Inflammatory macrophage treated with lipopolysaccharide for 1 hour (primary cell): ENCODE data around the gene SF3B5.
"Not testable (repeated sequence)": the region's sequence is repeated elsewhere in the genome, so short reads cannot be mapped to it uniquely, and the experiment has no call there.

Experiments used
- DNase-seq, 2 donors: peaks; one replicate each; pipeline ENCODE4 v3.0.0-alpha.2; 2020 to 2022

Gene SF3B5

GRCh38 chr6:144095134-144096002 is at the start of gene SF3B5:
Gene SF3B5, minus strand, starts transcription at chr6:144095573. Its CDS starts 76 bp downstream, at chr6:144095497.
- DNase-seq, result peak; percentile 99 to 100

DNA sequence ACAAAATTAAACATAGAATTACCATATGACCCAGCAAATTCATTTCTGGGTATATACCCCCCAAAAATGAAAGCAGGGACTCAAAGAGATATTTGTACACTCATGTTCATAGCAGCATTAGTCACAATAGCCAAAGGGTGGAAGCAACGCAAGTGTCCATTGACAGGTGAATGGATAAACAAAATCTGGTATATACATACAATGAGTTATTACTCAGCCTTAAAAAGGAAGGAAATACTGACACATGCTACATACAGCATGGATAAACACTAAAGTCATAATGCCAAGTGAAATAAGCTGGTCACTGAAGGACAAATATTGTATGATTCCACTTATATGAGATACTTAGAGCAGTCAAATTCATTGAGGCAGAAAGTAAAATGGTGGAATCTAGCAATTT is 49.6 kb upstream of the SF3B5 start:
- no peak for DNase-seq

DNA sequence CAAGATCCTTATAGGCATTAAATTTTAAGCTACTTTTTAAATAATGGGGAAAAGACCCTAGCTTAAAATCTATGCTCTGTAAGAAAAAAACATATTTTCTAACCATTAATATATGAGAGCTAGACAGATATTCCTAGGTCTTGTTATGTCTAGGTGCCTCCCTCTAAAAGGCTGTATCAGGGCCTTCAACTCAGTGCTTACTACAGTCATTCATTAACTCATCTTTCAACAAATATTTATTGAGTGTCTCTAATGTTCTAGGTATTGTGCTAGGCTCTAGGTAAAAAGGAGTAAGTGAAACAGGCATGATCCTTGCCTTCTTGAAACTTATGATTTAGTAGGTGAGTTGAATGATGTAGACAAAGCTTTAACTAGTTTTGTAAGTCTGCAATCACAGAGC is 48.5 kb upstream of the SF3B5 start:
- no peak for DNase-seq

DNA sequence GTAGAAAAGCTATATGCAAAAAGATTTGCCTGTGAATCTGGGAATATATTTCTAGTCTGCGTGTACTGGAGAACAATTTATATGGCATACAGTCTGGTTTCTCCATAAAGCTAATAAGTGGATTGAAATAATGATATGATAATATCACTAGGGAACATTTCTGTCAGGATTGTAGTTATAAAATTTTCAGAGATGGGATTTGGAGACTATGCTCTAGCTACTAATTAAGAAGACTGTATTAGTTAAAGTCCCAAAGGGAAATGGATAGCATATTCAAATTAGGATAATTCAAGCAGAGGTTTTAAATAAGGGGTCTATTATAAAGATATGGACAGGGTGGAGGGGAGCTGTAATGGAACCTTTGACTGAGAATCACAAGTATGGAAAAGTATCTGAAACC is 47.7 kb upstream of the SF3B5 start:
- no peak for DNase-seq

DNA sequence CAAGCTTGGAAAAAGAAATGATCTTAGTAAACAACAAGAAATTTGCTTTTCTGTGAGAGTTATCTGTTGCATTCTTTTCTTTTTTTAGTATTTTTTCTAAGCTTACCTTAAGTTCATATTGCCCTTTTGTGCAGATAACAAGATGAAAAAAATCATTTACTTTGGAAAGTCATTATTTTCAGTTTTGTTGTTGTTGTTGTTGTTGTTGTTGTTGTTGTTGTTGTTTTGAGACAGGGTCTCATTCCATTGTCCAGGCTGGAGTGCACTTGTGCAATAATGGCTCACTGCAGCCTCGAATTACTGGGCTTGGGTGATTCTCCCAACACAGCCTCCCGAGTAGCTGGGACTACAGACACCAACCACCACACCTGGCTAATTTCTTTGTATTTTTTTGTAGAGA is 46.1 kb upstream of the SF3B5 start:
- no peak for DNase-seq

GRCh38 chr6:144140867-144141266 is 45.5 kb upstream of the SF3B5 start:
- peak; percentile 40 to 60 for DNase-seq

GRCh38 chr6:144139817-144140216 is 44.4 kb upstream of the SF3B5 start:
- DNase-seq, result no peak

- no peak for DNase-seq
Measured at GRCh38 chr6:144138542-144138941, 43.2 kb upstream of the SF3B5 start.

- no peak for DNase-seq
Measured at GRCh38 chr6:144134737-144135136, 39.4 kb upstream of the SF3B5 start.

- DNase-seq, result no peak
Measured at GRCh38 chr6:144134176-144134575, 38.8 kb upstream of the SF3B5 start.

- DNase-seq, result no peak
Measured at GRCh38 chr6:144133225-144133821, 38.0 kb upstream of the SF3B5 start.

DNA sequence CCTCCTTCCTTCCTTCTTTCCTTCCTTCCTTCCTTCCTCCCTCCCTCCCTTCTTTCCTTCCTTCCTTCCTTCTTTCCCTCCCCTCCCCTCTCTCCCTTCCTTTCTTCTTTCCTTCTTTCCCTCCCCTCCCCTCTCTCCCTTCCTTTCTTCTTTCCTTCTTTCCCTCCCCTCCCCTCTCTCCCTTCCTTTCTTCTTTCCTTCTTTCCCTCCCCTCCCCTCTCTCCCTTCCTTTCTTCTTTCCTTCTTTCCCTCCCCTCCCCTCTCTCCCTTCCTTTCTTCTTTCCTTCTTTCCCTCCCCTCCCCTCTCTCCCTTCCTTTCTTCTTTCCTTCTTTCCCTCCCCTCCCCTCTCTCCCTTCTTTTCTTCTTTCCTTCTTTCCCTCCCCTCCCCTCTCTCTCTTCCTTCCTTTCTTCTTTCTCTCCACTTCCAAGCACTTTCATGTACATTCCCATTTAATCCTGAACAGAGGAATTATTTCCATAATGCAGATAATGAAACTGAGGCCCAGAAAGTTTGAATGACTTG is 36.9 kb upstream of the SF3B5 start:
- DNase-seq, result not testable (repeated sequence)

DNA sequence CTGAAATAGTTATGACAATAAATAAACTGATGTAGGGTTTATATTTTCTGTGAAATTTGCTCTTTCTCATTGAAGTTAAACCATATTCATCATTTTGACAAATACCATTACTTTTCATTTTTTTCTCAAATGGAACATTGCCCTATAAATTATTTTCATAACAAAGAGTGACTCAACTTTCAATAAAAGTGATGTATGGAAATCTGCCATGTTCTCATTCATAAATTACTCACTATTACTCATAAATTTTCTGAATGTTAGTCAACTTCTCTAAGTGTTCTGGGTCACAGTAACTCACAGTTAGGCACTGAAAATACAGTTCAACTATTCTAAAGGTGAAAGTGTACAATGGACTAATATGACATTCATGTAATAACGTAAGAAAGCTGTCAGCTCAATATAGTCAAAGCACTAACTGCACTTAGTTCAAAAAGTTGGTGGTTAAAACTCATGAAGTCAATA is 35.9 kb upstream of the SF3B5 start:
- peak; percentile 45 to 61 for DNase-seq

- DNase-seq, result no peak
Measured at GRCh38 chr6:144129469-144129868, 34.1 kb upstream of the SF3B5 start.

GRCh38 chr6:144127097-144127496 is 31.7 kb upstream of the SF3B5 start:
- no peak for DNase-seq

- peak; percentile 22 to 42 for DNase-seq
Measured at GRCh38 chr6:144123836-144124235, 28.5 kb upstream of the SF3B5 start.

- DNase-seq, result peak; percentile 40 to 42
Measured at GRCh38 chr6:144123421-144123820, 28.0 kb upstream of the SF3B5 start.

GRCh38 chr6:144122861-144123260 is 27.5 kb upstream of the SF3B5 start:
- no peak for DNase-seq

DNA sequence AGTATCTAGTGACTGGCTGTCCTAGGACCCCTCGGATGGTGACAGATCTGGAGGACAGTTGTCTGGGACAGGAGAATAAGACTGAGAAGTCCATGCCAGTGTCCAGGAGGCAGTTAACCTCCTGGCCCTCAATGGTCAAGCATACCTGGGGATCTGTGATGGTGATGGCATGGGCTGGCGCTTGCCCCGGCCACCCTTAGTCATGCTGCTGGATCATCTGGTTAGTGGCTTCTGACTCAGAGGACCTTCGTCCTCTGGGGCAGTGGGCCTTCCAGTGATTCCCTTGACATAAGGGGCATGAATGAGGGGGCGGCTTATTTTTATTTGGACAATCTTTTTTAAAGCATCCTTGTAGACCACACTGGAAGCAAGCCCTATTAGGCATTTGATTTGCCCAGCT is 24.0 kb upstream of the SF3B5 start:
- no peak for DNase-seq

DNA sequence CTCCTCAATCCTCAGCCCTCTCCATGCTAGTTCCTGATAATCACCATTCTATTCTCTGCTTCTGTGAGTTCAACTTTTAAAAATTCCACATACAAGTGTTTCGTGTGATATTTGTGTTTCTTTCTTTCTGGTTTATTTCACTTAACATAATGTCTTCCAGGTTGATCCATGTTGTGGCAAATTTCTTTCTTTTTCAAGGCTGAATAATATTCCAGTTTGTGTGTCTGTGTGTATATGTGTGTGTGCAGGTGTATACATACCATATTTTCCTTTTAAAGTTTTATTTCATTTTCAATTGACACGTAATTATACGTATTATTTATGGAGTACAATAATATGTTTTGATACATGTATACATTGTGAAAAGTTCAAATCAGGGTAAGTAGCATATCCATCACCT is 19.8 kb upstream of the SF3B5 start:
- DNase-seq, result no peak

- DNase-seq, result no peak
Measured at GRCh38 chr6:144113366-144113765, 18.0 kb upstream of the SF3B5 start.

- no peak for DNase-seq
Measured at GRCh38 chr6:144110210-144110609, 14.8 kb upstream of the SF3B5 start.

DNA sequence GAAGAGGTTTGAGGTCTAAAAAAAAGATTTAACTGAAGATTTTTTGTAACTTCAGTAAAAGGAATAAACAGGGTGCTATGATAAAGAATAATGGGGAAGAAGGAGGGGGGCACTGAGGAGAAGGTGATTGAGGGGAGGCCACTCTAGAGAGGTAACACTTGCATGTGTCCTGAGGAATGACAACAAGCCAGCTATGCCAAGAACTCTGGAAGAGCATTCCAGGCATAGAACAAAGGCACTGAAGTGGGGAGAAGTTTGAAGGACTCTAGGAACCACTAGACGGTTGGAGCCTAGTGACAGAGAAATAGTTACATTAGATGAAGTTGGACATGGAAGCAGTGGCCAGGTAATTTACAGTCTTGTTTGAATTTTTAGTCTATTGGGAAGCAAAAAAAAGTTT is 10.8 kb upstream of the SF3B5 start:
- DNase-seq, result no peak

DNA sequence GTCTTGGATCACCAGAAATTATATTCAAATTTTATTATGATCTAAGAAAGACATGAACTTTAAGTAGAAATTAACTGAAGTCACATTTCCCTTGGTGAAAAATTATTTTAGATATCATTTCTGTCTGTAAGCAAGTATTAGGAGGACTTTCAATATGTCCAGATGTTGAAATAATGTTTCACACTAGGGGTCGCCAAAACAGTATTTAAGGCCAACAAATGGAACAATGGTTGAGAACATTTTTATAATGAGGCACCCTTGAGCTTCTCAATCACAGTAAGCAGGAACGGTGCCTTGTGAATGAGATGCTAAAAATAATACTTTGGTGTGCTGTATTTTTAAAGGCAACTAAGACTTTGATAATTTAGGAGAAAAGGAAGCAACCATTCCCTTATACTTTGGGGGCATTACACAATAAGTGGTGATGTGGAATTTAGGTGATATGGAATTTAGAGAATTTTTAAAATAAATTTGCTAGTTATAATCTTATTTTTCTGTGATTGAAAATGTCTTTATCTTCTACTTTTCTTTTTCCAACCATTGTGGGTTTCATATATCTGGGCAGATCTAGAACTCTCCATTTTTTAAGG is 9.6 kb upstream of the SF3B5 start:
- peak; percentile 68 to 93 for DNase-seq
